GM11168 (cell line): ENCODE data around the gene GEMIN2.
"Not testable (repeated sequence)": the region's sequence is repeated elsewhere in the genome, so short reads cannot be mapped to it uniquely, and the experiment has no call there.

Source experiments
- in situ Hi-C: fragments of 300-500 bp; cut with MboI; formaldehyde crosslinking; loops from one replicate; pipeline ENCODE4 v1.12.0; 2022; ENCODE audit warnings: low sequenced_read_pairs; ENCODE audit not compliant: unreplicated experiment

The GEMIN2 gene

DNA sequence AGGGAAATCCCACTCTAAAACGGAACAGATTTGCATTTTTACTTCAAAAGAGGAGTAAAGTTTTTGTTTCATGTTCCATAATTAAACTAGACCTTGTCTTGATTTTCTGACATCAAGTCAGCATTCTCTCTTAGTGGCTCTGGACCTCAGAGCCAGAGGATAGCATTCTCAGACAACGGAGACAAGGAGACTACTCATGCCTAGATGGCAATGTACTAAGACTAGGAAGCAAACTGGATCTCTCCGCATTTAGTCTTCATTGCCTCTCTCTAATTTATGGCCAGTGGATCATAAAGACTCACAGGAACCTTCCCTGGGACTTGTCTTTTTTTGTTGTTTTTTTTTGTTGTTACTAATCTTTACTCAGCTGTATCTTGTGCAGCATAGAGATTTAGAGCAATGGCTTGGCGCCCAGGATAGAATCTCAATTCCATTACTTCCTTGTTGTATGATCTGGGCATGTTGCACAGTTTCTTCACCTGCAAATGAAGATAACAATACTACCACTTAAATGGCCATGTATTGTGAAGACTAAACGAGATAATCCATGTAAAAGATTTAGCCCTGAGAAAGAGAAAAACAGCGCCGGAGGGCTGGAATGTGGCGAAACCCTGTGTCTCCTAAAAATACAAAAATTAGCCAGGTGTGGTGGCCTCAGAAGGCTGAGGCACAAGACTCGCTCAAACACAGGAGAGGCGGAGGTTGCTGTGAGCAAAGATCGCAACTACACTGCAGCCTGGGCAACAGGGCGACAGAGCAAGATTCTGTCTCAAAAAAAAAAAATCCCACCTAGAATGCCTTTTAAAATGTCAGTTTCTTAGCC lies 4.0 kb upstream of the GEMIN2 start:
- in situ Hi-C loops = loop anchor here (5.0 kb wide), 1 partner anchor 62 kb away; the partner anchor contains the start of gene TRAPPC6B

DNA sequence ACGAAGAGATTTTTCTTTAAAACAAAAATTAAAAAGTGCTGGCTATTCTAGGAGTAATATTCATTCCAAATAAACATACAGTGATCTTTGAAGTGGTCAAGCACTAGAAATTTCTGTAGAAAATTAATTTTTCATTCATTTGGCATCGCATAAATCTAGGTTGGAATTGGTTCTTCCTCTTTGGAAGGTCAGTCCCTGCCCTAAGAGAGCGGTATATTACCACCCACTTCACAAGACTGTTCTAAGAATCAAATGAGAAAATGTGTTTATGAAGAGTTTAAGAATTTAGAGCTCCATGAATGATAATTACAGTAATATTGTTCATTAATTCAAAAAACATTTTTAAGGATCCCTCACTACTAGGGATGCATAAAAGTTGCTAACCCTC lies 444 bp upstream of the GEMIN2 start:
- in situ Hi-C loops = no loop called here

- in situ Hi-C loops = no loop called here
These were observed 8.4 kb downstream of the GEMIN2 start for GRCh38 chr14:39122330-39123138.

- in situ Hi-C loops = not testable (repeated sequence)
These were observed 23.7 kb downstream of the GEMIN2 start for GRCh38 chr14:39137835-39138234.

- in situ Hi-C loops = no loop called here
These were observed 24.3 kb downstream of the GEMIN2 start for GRCh38 chr14:39138440-39138839.

GRCh38 chr14:39140170-39140569 lies 26.0 kb downstream of the GEMIN2 start:
- in situ Hi-C loops = no loop called here

GRCh38 chr14:39141623-39142022 lies 27.5 kb downstream of the GEMIN2 start:
- in situ Hi-C loops = not testable (repeated sequence)

- in situ Hi-C loops = not testable (repeated sequence)
These were observed 29.1 kb downstream of the GEMIN2 start for GRCh38 chr14:39143226-39143625.

- in situ Hi-C loops = no loop called here
These were observed 31.3 kb downstream of the GEMIN2 start for GRCh38 chr14:39145266-39145966.

GRCh38 chr14:39154594-39155189 lies 40.6 kb downstream of the GEMIN2 start:
- in situ Hi-C loops = no loop called here

GRCh38 chr14:39157491-39157890 lies 43.4 kb downstream of the GEMIN2 start:
- in situ Hi-C loops = no loop called here

- in situ Hi-C loops = no loop called here
These were observed 44.2 kb downstream of the GEMIN2 start for GRCh38 chr14:39158222-39158858.

DNA sequence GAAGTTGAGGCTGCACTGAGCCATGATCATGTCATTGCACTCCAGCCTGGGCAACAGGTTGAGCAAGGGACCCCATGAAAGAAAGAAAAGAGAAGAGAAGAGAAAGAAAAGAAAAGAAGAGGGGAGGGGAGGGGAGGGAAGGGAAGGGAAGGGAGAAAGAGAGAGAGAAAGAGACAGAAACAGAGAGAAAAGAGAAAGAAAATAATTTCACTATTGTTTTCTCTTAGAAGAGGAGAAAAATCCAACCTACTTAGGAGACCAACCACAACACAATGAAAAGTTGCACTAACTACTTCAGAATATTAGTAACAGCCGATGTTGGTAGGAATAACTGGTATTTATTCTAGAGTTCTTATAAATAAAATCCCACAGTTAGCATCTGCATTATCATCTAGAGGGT lies 46.4 kb downstream of the GEMIN2 start:
- in situ Hi-C loops = no loop called here

DNA sequence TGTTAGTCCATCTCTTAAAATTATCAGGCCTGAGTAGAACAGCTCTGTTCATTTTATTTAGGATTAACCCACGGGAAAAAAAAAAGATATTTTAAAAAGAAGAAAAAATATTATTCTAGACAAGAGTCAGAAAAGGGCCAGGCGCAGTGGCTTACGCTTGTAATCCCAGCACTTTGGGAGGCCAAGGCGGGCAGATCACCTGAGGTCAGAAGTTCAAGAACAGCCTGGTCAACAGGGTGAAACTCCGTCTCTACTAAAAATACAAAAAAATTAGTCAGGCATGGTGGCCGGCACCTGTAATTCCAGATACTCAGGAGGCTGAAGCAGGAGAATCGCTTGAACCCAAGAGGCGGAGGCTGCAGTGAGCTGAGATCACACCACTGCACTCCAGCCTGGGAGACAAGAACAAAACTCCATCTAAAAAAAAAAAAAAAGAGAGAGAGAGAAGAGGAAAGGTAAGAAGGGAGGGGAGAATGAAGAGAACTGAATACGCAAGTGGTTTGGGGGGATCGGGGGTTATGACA lies 53.7 kb downstream of the GEMIN2 start:
- in situ Hi-C loops = not testable (repeated sequence)

GRCh38 chr14:39168591-39168990 lies 54.5 kb downstream of the GEMIN2 start:
- in situ Hi-C loops = no loop called here

- in situ Hi-C loops = no loop called here
These were observed 55.4 kb downstream of the GEMIN2 start for GRCh38 chr14:39169541-39169900.

DNA sequence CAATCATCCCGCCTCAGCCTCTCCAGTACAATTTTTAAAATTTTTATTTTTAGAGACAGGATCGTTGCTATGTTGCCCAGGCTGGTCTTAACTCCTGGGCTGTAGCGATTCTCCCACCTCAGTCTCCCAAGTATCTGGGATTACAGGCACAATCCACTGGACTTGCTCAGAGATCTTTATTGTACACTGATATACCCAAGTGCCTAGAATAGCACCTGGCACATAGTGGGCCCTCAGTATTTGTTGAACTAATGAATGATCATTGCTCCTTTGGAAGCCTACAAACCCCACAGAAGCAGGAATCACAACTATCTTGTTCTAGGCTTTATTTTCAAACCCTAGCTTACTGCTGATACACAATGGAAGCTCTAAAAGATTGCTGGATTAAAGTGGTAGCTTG lies 59.1 kb downstream of the GEMIN2 start:
- in situ Hi-C loops = loop anchor here (5.0 kb wide), 1 partner anchor 66 kb away; no protein-coding TSS in a partner anchor

- in situ Hi-C loops = loop anchor here (5.0 kb wide), 1 partner anchor 68 kb away; no protein-coding TSS in a partner anchor
These were observed 60.7 kb downstream of the GEMIN2 start, which contains the start of gene PNN for GRCh38 chr14:39174560-39175444. Gene PNN, plus strand, starts transcription at chr14:39175254. Its CDS starts 26 bp downstream, at chr14:39175280.
